NCI-H146 treated with DMSO at 0.1 percent for 48 hours (cell line): ENCODE measurements around the gene SCN2B.

Experiments used
- DNase-seq: peaks from one replicate; lab custom pipeline; 2025; ENCODE audit not compliant: unreplicated experiment; lab: John Stamatoyannopoulos, UW

SCN2B gene

GRCh38 chr11:118175031-118175992 lies 1.1 kb downstream of the SCN2B start:
- no peak for DNase-seq

- DNase-seq = no peak
These were observed 2.4 kb downstream of the SCN2B start for GRCh38 chr11:118174006-118174567.

DNA sequence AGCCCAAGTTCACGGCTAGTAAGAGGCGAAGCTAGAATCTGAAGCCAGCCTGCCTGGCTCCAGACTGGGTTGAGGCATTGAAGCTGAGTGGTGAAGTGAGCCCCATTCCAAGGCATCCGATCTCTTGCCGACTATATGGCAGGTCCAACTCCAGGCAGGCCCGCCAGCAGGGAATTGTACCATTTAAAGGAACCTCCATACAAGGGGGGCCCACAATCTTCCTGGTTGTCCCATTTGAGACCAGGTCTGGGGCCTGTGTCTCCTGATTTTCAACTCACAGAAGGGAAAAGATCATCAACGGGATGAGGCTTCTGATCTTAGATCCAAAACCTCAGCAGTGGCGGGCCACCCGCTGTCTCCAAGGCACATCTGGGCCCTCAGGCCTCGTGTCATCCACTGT lies 4.1 kb downstream of the SCN2B start:
- DNase-seq = no peak

- peak; percentile 48 for DNase-seq
These were observed 5.0 kb downstream of the SCN2B start for GRCh38 chr11:118171269-118172062.

DNA sequence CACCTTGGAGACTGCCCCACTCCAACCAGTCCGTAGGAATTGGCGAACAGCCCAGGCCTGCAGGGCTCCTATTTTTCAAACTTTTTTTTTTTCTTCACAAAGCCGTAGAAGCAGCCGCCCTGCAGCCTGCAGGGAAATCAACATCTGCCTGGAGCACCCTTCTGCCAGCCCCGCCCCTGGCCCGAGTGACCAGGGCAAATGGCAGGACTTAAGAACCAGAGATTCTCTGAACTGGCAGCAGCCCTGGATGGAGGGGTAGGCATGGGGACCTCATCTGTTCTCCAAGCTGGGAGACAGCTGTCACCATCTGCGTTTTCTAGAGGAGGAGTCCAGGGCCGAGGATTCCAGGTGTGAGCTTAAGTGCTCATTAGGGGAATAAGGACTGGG lies 5.6 kb downstream of the SCN2B start:
- DNase-seq = no peak

DNA sequence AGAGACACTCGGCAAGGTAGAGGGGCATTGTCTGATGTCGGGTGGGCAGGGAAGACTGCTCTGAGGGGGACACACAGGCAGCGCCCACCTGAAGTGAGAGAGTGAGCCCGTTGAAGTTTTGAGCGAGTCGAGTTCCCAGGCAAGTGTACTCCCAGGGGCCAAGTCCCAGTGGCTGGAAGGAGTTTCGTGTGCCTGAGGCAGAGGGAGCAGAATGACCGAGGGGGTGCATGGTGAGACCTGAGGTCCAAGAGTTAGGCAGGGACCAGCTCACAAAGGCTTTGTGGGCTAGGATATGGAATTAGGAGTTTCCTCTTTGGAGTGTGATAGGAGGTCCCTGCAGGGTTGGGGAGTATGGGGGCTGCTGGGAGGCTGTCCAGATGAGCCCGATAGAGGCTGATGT lies 6.2 kb downstream of the SCN2B start:
- no peak for DNase-seq

GRCh38 chr11:118169300-118170140 lies 6.9 kb downstream of the SCN2B start:
- no peak for DNase-seq

- no peak for DNase-seq
These were observed 7.7 kb downstream of the SCN2B start for GRCh38 chr11:118168751-118169150.

- no peak for DNase-seq
These were observed 8.1 kb downstream of the SCN2B start for GRCh38 chr11:118168316-118168715.

DNA sequence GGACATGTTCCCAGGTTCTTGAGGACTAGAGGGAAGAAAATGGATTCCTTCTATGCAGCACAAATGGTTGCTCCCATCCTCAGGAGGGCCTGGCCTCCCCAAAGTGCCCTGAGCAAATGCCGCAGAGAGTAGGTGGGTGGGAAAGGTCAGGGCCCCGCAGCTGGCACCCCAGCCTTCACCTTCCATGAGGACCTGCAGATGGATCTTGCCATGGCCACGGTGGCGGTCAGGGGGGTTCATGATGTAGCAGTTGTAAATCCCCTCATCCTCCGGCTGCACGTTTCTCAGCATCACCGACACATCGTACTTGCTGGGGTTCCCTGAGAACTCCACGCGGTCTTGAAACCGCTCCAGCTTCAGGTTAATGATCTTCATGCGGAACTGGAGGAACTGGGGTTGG lies 8.5 kb downstream of the SCN2B start:
- DNase-seq = no peak

DNA sequence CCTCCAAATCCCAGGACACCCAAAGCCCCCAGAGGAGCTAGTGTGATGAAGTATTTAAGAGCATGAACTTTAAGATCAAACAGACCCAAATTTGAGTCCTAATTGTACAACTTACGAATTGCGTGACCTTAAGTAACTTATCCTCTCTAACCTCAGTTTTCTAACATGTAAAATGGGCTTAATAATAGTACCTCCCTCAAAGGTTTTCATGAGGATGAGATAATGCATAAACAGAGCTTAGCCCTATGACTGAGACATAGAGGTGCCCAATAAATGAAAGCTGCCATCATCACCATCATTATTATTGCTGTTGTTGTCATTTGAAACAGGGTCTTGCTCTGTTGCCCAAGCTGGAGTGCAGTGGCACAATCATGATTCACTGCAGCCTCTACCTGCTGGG lies 9.2 kb downstream of the SCN2B start:
- DNase-seq = no peak

GRCh38 chr11:118166641-118167040 lies 9.8 kb downstream of the SCN2B start:
- no peak for DNase-seq

DNA sequence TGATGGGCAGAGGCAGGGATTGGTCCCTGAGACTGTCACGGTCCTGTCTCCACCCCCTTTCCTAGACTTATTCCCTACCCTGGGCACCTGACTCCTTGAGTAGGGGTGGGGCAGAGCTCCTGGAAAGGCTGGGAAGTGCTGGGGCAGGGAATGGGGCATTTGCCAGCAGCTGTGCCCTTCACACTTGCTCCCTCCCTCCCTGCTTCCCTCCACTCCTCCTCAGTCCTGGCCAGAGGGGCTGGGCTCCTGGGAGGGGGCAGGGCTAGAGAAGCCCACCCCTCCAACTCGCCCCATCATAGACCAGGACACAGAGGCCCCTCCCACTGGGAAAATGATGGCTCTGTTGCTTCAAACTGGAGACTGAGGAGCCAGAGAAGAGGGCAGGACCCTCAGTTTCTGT lies 11.6 kb downstream of the SCN2B start:
- DNase-seq = no peak

DNA sequence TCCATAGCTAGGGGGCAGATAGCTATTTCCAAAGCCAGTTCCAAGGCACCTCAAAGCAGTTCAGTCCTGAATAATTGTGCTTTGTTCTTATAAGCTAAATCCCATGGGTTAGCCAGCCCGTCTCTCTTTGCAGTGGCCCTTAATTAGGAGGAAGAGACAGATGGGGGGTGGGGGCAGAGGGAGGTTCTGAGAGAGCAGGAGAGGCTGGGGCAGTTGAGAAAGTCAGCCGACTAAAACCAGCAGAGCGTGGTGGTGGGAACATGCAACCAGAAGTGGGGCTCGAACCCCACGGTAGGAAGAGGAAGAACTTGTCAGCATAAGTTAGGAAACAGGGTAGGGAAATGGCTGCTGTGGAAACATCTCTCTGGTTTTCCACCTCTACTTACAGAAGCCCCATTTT lies 12.9 kb downstream of the SCN2B start:
- no peak for DNase-seq

DNA sequence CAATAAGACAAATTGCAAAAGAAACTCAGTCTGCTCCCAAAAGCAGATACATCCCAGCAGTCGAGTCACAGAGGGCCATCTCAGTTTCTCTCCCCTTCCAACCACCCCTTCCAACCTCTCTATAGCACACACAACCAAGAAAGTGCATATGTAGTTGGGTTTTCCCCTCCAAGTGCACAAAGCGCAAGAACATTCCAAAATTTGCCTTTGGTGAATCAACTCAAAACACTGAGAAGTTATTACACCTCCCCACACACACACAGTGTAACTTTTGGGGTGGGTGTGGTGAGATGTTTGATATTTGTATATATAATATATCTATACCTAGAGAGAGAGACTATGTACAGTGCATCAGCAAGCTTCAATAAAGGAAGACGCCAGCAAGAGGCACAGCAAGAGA lies 13.6 kb downstream of the SCN2B start:
- no peak for DNase-seq

DNA sequence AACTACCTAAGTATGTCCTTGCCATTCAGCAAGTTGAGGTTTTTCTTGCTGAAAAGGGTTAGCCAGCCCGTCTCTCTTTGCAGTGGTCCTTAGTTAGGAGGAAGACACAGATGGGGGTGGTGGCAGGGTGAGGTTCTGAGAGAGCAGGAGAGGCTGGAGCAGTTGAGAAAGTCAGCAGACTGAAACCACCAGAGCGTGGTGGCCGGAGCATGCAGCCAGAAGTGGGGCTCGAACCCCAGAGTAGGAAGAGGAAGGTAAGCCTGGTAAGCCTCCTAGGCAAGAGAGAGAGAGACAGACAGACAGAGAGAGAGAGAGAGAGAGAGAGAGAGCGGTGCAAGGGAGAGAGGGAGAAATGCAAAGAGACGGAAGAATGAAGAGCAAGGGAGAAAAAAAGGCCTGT lies 14.7 kb downstream of the SCN2B start:
- DNase-seq = no peak

GRCh38 chr11:118157186-118157895 lies 19.1 kb downstream of the SCN2B start:
- DNase-seq = no peak

DNA sequence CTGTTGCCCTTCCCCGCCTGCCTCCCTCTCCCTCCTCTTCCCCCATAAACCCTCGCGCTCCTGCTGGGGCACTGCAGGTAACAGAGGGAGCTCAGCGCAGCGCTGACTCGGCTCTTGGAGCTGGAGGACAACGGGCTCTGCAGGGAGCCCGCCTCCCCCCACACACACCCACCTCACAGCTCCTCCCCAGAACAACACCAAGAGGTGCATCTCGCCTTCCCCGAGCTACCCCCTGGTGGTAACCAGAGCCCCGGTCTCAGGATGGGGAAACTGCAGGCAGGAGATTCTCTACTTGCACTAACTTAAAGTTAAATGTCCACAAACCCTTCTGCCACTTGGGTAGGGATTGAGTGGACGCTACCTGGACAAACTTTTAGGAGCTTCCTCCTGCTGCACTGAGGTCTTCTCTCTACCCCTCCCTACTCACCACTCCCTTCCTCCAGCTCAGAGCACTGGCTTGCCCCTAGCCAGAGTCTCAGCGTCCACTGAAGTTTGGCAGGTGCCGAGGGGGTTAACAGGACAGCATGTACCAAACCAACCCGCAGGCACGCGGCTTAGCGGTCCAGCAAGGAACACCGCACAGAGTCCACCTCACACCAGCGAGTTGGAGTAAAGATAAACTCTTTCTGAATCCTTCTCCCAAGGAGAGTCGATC lies 19.8 kb downstream of the SCN2B start:
- peak; percentile 7 for DNase-seq

GRCh38 chr11:118155776-118156530 lies 20.5 kb downstream of the SCN2B start:
- DNase-seq = no peak
